Fibroblast of the aortic adventitia (primary cell): ENCODE data around the gene KRTAP4-6. TPM values are rescaled to one million over a fixed set of nuclear protein-coding genes. Genes with fewer than 3 reads are reported as not detected.
"Not testable (repeated sequence)": the region's sequence is repeated elsewhere in the genome, so short reads cannot be mapped to it uniquely, and the experiment has no call there.

Experiments used
- DNase-seq: peaks from one replicate; pipeline ENCODE4 v3.0.0-alpha.2; 2010; ENCODE audit warnings: low read depth
- H3K4me3 ChIP-seq: 2 replicates; pipeline ENCODE4 v1.5.1; 2011; ENCODE audit warnings: low read depth, mild to moderate bottlenecking, control low read depth, low read length, moderate library complexity
- CTCF ChIP-seq: IDR thresholded peaks from 2 replicates; pipeline ENCODE4 v1.5.1; 2011; ENCODE audit warnings: mild to moderate bottlenecking, low read length, control low read depth, inconsistent platforms; ENCODE audit not compliant: insufficient read depth
- total RNA-seq: library from RNA; depleted of rRNA; stranded (reverse); fragments of >200 nt; gene quantifications from 2 replicates; pipeline ENCODE4 v1.2.3, GENCODE V29; 2012; ENCODE audit warnings: low replicate concordance

Gene KRTAP4-6
- total RNA-seq, 1 donor: not detected

DNA sequence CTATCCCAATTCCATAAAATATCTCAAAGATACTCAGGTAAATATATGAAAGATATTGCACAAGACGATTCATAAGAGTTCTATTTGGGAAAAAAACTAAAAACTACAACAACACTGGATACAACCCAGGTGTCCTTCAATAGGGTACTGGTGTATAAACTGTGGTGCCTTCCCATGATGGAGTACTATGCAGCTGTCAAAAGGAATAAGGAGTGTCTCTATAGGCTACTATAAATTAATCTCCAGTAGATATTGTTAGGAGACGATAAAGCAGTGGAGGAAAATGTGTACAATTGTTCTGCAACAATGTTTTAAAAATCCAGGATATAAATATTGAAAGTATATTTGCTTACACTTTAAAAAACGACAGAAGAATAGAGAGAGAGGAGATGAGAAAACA is 13.9 kb downstream of the KRTAP4-6 start:
- TF ChIP-seq CTCF: no peak
- no peak for DNase-seq
- no peak overlapping the region for H3K4me3 ChIP-seq

GRCh38 chr17:41125064-41125463 is 15.3 kb downstream of the KRTAP4-6 start:
- no peak overlapping the region for H3K4me3 ChIP-seq
- no peak for DNase-seq
- TF ChIP-seq CTCF: no peak

GRCh38 chr17:41123991-41124371 is 16.4 kb downstream of the KRTAP4-6 start, which contains the start of gene KRTAP4-12:
KRTAP4-12 (minus strand) TSS chr17:41124182; CDS start chr17:41124122, 60 bp downstream.
- H3K4me3 ChIP-seq, DNase-seq: not testable (repeated sequence)

- not testable (repeated sequence) for DNase-seq, H3K4me3 ChIP-seq
These were observed 16.9 kb downstream of the KRTAP4-6 start for GRCh38 chr17:41123292-41123990.

- H3K4me3 ChIP-seq: no peak overlapping the region
- no peak for TF ChIP-seq CTCF
- no peak for DNase-seq
These were observed 18.6 kb downstream of the KRTAP4-6 start for GRCh38 chr17:41121742-41122141.

DNA sequence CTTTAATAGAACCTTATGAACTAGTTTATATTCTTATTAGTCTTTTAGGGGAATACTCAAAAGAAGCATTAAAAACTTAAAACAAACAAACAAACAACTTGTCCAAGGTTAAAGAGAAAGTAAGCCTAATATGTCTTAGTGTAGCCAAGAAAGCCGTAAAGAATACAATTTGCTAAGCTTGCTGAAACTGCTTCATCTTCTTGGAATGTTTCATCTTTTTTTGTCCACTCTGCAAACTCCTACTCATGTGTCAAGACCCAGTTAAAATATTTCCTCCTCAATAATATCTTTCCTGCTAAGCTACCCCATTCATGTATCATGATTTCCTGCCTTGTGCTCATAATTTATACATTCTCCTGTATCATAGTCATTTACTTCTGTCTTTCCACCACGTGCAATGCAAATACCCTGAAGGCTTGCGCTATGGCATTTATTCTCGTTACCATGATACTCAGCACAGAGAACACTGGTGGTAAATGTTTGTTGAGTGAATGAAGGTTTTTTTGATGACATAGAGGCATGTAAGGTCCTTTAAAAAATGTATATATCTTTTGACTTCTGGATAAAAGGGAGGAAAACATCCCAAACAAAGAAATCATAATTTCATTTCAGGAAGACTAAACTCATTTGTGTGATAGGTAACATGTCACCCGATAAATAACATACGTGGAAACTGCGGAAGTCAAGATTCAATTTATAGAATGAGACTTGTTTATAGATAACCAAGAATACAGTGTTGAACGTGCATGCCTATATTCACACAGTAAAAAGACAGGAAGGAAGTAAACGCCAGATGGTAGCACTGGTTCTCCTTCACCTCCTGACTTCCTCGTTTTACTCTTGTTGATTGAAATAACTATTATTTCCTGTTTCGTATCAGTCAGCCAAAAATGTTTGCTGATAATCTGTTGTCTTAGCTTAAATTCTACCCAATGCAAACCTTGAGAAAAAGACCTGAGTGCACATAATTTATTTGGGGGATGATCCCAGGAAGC is 20.4 kb downstream of the KRTAP4-6 start:
- not testable (repeated sequence) for H3K4me3 ChIP-seq, DNase-seq

GRCh38 chr17:41118721-41119120 is 21.6 kb downstream of the KRTAP4-6 start:
- no peak for DNase-seq

GRCh38 chr17:41117846-41118386 is 22.4 kb downstream of the KRTAP4-6 start, which contains the start of gene KRTAP4-11:
KRTAP4-11 (minus strand) TSS chr17:41118373; CDS start chr17:41118315, 58 bp downstream.
- not testable (repeated sequence) for H3K4me3 ChIP-seq, DNase-seq

More at GRCh38 chr17:41118721-41119120, 21.6 kb downstream of the KRTAP4-6 start:
- no peak overlapping the region for H3K4me3 ChIP-seq
- no peak for TF ChIP-seq CTCF
